GM18508 (cell line): ENCODE results near the gene APOL5.
"Not testable (repeated sequence)": the region's sequence is repeated elsewhere in the genome, so short reads cannot be mapped to it uniquely, and the experiment has no call there.

ENCODE experiments used
- ATAC-seq: cut with Tn5 transposase; IDR thresholded peaks from one replicate; pipeline ENCODE4 v1.9.1; 2021; ENCODE audit warnings: moderate number of reproducible peaks; ENCODE audit not compliant: insufficient read depth, unreplicated experiment

Gene APOL5

DNA sequence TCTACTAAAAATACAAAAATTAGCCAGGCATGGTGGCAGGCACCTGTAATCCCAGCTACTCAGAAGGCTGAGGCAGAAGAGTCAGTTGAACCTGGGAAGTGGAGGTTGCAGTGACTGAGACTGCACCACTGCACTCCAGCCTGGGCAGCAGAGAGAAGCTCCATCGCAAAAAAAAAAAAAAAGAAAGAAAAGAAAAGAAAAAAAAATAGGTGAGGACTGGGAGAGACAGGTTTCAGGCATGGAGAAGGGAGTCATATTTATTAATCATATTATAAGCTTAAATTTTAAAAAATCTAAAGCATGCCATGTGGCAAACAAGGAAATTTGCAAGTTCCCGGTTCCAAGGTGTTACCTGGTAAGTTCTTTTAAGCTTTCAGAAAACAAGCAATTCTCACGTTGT lies at the start of gene APOL5:
APOL5 (plus strand) TSS at position 301 of the 400 bp plus-strand sequence; CDS start at position 301, 0 bp downstream.
- ATAC-seq: no peak

DNA sequence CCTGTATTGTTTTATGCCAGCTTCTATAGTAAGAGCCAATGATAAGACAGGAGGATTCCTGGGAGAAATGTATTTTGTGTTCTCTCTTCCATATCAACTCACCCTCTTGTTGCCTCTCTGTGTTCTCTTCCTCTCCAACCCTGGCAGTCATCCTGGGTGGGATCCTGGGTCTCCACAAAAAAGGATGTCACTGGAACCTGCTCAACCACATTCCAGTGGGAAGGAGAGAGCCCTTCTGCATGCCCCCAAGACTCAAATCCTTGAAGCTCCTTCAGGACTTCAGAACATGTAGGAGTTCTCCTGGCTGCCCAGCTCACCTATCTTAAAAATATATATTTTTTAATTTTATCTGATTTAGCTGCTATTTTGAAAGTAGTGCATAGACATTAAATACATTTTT lies 43.3 kb upstream of the APOL5 start:
- no peak for ATAC-seq

DNA sequence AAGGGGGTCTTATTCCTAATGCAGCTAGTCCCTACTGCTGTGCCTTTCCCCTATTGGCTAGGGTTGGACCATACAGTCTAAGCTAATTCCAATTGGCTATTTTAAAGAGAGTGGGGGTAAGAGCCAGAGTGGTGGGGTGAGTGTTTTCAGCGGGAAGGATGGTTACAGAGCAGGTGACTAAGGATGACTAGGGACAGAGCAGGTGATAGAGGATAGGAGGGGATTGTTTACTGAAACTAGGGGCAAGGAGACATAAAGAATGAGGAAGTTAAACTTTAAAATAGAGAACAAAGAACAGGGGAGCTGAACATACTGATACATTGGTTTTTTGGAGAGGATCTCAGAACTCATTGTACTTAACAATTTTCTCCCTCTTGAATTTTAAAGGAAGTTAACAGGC lies 41.6 kb upstream of the APOL5 start:
- ATAC-seq: not testable (repeated sequence)

DNA sequence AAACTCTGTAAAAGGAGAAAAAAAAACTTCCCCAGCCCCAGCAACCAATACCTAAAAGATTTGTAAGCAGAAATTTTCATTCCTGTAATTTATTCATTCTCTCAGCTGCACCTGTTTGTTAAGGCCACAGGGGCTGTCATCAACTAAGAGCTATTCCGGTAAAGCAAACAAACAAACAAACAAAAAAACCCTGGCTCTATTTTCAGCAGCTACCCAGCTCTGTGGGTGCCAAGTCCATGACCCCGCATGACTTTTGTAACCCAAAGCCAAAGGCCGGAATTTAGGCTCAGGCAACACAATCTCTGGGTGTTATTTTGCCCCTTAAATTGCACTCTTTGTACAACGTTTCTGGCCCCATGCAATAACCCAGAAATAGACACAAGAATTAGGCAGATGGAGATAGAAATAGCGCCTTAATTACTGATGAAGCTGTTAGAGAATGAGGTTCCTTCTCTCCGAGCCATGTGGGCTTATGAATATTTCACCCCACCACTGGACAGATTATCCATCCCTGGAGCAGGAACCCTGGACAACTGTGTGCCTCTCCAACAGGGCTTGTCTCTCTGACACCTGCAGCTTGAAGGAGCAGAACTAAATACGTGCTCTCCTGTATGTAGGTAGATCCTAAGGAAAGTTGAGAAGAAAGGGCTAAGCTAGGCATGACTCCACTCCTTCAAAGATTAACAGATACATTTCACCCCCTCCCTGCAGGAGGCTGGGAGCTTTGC lies 40.0 kb upstream of the APOL5 start:
- no peak for ATAC-seq

DNA sequence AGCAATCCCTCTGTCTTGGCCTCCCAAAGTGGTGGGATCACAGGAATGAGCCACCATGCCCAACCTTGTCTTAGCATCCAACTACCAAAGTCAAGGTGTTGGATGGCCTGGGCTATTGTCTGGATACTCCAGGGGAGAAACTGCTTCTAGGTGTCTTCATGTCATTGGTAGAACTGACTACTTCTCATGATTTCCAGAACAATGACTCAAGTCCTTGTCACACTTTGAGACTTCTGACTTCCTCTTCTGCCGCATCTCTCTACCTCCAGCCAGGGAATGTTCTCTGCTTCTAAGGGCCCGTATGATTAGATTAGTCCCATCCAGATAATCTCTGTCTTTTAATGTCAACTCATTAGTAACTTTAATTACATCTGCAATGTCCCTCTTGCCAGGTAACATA lies 38.8 kb upstream of the APOL5 start:
- ATAC-seq: no peak

DNA sequence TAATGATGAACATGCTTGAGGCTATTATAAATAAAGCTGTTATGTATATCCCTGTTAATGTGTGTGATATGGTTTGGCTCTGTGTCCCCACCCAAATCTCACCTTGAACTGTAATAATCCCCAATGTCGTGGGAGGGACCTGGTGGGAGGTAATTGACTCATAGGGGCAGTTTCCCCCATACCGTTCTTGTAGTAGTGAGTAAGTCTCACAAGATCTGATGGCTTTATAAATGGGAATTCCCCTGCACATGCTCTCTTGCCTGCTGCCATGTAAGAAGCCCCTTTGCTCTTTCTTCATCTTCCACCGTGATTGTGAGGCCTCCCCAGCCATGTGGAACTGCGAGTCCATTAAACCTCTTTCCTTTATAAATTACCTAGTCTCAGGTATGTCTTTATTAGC lies 38.2 kb upstream of the APOL5 start:
- not testable (repeated sequence) for ATAC-seq

- ATAC-seq: no peak
Observed at GRCh38 chr22:35681454-35682052, 36.1 kb upstream of the APOL5 start.

GRCh38 chr22:35683560-35683959 lies 34.1 kb upstream of the APOL5 start:
- ATAC-seq: no peak

GRCh38 chr22:35684270-35684700 lies 33.4 kb upstream of the APOL5 start:
- no peak for ATAC-seq

GRCh38 chr22:35684732-35685131 lies 32.9 kb upstream of the APOL5 start:
- no peak for ATAC-seq

GRCh38 chr22:35685731-35686130 lies 31.9 kb upstream of the APOL5 start:
- ATAC-seq: no peak

DNA sequence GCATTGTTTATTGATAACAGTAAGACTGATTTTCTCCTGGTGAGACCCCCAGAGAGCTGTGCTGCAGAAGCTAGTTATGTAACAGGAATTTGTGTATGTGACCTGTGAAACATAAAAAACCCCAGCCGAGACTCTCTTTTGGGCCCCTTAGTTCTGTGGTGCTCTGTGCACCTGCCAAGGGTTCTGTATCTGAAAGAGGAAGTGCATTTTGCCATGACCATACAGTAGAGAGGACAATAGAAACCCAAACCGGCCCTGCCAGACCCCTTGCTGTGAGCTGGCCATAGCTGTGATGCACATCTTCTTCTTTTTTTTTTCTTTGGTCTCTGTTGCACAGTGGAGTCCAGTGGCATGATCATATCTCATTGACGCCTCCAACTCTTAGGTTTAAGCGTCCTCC lies 31.4 kb upstream of the APOL5 start:
- no peak for ATAC-seq

DNA sequence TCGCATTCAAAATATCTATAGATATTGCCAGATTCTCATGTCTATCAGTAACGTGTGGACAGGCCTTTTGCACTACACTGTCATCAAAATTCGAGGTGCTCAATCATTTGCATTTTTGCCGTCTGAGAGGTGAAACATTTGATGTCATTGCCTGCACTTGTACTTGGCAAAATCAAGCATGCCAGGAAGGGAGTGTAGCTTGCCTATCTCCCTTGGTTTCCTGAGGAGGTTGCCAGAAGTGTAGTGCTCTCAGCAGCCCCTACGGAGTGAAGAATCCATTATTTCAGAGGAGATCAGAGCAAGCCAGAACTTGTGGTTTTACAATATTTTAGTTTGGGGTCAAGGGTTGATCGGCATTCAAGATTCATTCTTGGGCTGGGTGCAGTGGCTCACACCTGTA lies 30.2 kb upstream of the APOL5 start:
- ATAC-seq: no peak

DNA sequence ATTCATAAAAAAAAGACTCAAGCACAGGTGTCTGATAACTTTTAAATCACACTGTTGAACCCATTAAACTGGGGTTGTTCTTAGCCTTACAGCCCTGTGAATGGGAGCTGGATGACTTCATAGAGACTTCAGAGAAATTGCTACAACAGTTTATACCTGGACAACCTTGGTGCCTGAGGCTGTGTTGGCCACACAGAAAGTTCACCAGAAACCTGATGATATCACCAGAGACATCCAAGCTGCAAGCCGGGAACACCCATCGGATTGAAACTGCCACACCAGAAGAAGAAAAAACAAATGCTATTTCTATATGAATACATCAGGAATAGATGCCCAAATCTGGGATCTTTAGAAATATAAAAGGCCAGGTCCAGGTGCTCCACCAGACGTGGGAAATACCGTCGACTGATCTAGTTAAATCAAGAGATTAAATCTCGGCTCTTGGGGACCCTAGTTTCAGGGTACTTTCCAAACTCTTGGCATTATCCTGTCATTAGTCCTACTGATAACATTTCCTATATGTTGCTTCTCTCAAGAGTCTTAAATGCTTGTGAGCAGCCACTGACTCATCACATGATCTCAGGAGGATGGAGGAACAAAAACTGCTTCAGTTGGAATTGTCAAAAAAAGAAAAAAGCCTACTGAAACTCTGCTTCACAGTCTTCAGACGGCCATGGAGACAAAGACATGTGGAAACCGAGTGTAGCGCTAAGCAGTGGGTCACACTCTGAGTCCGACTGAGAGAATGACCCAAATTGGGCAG lies 28.6 kb upstream of the APOL5 start:
- no peak for ATAC-seq

- ATAC-seq: no peak
Observed at GRCh38 chr22:35690001-35690400, 27.7 kb upstream of the APOL5 start.

DNA sequence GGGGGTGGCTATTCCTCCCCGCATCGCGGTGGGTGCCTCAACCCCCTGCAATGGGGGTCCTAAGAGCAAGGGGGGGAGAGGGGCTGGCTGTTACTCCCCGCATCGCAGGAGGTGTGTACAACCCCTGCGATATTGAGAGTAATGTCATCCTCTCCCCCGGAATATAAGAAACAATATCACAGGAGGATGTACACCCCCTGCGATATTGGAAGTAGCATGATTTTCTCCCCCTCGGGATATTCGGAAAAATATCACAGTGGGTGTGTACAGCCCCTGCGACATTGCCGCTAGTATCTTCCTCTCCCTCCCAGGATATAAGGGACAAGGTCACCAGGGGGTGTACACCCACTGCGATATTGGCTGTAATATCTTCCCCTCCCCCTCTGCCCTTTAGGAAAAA lies 22.5 kb upstream of the APOL5 start:
- ATAC-seq: no peak

GRCh38 chr22:35697142-35697541 lies 20.5 kb upstream of the APOL5 start:
- no peak for ATAC-seq

DNA sequence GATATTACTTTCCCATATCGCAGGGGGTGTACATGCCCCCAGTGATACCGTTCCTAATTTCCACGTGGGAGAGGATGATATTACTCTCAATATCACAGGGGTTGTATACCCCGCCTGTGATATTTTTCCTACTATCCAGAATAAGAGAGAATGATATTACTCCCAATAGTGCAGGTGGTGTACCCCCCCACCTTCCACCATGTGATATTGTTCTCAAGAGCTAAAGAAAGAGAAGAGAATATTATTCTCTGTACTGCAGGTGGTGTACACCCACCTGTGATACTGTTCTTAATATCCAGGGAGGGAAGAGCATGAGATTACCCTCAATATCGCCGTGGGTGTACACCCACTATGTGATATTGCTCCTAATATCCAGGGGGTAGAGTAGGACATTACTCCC lies 17.8 kb upstream of the APOL5 start:
- ATAC-seq: not testable (repeated sequence)

DNA sequence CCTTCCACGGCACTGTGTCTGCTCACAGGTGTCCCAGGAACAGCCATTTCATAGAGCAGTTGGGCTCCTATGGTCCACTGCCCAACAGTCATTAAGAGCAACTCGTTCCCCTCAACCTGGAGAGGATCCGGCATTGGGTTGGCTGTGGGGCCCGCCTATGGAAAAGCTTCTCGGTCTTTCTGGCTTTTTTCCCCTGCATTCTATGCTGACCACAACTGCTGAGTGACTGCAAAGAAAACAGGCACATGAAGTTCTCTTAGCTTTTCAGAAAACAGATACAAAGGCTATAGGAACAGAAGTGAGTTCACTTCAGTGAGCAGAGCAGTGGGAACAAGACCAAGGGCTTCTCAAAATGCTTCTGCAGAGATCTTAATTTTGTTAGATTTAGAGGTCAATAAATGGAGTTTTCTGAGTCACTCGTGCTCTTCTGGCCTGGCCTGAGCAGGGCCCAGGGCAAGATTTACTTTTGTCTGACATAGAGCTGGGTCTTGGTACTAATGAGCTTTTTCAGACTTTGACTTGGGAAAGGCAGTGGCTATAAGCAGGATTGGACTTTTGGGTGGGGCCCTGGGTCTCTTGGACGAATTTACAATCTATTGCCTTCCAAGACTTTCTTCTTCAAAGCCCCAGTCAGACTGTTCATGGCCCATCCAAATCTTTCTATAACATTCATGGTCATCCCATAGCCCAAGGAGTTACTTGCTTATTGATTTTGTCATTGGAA lies 13.6 kb upstream of the APOL5 start:
- no peak for ATAC-seq

DNA sequence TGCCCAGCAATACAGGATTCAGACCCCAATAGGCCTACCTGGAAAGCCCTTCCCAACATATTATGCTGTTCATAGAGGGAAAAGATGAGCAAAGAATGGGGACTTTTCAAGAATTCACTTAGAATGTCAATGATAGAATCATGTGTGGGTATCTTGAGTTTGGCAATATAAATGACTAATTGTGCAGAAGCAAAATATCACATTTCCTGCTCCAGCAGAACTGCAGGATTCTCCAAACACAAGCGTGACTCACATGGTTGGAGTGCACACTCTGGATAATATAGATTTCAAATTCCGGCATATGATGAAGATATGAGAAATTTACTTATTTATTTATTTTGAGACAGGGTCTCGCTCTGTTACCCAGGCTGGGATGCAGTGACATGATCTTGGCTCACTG lies 12.5 kb upstream of the APOL5 start:
- ATAC-seq: no peak

DNA sequence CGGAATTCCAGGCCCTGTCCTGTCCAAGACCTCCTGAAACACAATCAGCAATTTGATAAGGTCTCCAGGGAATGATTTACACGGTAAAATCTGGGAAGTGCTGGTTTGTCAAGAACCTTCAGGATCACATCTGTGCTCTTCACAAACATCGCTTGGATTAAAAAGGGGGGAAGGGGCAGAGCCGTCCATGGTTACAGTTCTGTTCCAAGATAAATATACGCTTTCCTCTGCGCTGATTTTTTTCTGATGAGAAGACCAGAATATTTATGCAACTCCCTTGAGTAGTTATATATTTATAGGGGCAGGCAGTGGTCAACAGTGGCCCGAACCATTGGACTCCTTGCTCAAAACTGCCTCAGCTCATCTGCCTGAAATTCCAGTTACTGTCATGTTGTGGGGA lies 9.2 kb upstream of the APOL5 start:
- ATAC-seq: no peak
